ENCODE data around the gene DHRS13. TPM values are rescaled to one million over a fixed set of nuclear protein-coding genes. Genes with fewer than 3 reads are reported as not detected.
A peak's percentile ranks its signal among the peaks of the same experiment; 100 is the strongest.

DHRS13 gene
- polyA plus RNA-seq, 2 of the 4 experiments (the other 2 are of a cell fraction) = 4.8 to 7.0 TPM

DNA sequence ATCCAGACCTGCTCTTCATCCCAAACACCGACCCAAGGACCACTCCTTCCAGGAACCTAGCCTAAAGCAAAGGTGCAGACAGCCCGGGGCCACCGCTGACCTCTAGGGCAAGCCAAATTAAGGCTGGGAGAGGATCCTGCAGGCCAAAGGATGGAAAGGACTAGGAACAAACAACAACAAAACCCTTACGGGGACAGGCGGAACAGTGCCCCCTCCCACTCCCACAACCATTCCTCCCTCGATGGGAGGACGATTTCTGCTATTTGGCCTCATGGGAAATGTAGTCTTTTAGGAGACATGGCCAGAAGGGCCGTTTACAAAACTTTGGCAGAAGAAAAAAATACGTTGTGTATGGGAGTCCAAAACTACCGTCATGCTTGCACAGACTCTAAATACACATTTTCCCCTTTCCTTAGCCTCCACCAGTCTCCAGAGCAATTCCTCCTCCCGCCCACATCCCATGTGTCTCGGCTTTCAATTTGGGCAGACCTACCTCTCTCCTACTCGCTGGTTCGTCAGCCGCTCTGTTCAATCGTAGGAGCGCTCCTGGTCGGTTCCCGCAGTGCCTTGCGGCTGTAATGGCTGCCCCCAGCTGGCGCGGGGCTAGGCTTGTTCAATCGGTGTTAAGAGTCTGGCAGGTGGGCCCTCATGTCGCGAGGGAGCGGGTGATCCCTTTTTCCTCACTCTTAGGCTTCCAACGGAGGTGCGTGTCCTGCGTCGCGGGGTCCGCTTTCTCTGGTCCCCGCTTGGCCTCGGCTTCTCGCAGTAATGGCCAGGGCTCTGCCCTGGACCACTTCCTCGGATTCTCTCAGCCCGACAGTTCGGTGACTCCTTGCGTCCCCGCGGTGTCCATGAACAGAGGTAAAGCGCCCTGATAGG is 48.2 kb downstream of the DHRS13 start, which contains the start of gene ERAL1:
TSS of gene ERAL1 (plus strand) at position 560 of the 879 bp plus-strand sequence. CDS start at position 579, 19 bp downstream.
- FAIRE-seq = peak; percentile 97
- WGBS (ENCODE audit: missing lambda C conversion rate) = 3% methylated on average over 42 of the region's 42 CpGs
- POLR2A ChIA-PET = interaction anchor here (1.0 kb wide), 1 partner anchor 97 kb away, joined by 4 read pairs; the partner anchor contains the start of gene PHF12
- Histone ChIP-seq H3K9me3 (no peaks in the 10 kb centered on the region), H3K4me2 (peak within 1 kb of the TSS; percentile 94), H3K4me3 (peak within 1 kb of the TSS; percentile 63), H3K4me1 (peaks cover 11% of the 10 kb centered on the region; the same call in 2 of the 3 replicates), H3K27ac (peak within 1 kb of the TSS; percentile 84 to 88)
- CTCF ChIA-PET = interaction anchor here (2.8 kb wide), 1 partner anchor 91 kb away, joined by 19 read pairs; no protein-coding TSS in a partner anchor
- ATAC-seq = peak; percentile 100
- TF ChIP-seq SMC3 (IDR thresholded peaks at IDR 0.05) = no peak; the same call in 2 of the 3 replicates
- TF ChIP-seq, protein P1, sequence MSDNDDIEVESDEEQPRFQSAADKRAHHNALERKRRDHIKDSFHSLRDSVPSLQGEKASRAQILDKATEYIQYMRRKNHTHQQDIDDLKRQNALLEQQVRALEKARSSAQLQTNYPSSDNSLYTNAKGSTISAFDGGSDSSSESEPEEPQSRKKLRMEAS (IDR thresholded peaks at IDR 0.05) = peak; percentile 89
- peak; percentile 97 for TF ChIP-seq HDAC2 (IDR thresholded peaks at IDR 0.05)
- TF ChIP-seq JUN (IDR thresholded peaks at IDR 0.05) = peak; percentile 53 to 87; a peak in 4 of 5 replicates
- TF ChIP-seq RAD21 (conservative IDR thresholded peaks at IDR 0.05 in 1 of 2, IDR thresholded peaks at IDR 0.05 in 1 of 2) = 0 out of 5 replicates have a peak, but pooled peaks of 1 of the 2 experiments have one; percentile 17
- no peak for TF ChIP-seq NFE2L2 (conservative IDR thresholded peaks at IDR 0.05; ENCODE audit: low read length)
- no peak for TF ChIP-seq FOXS1 (CRISPR knock-in tag; IDR thresholded peaks at IDR 0.05)
- no peak for TF ChIP-seq RCOR1 (IDR thresholded peaks at IDR 0.05; ENCODE audit: low read depth, low read length)
- no peak for TF ChIP-seq MAZ (IDR thresholded peaks at IDR 0.05; ENCODE audit: borderline replicate concordance, low read depth, low read length)
- TF ChIP-seq KDM5A (IDR thresholded peaks at IDR 0.05) = peak; percentile 100
- no peak for TF ChIP-seq USF2 (IDR thresholded peaks at IDR 0.05)
- TF ChIP-seq FOSB (CRISPR knock-in tag; IDR thresholded peaks at IDR 0.05) = no peak
- TF ChIP-seq CEBPB (IDR thresholded peaks at IDR 0.05) = no peak
- TF ChIP-seq PHF8 (IDR thresholded peaks at IDR 0.05; ENCODE audit: borderline replicate concordance, low read depth) = peak; percentile 73; the same call in 1 of the 2 replicates
- no peak for TF ChIP-seq EHMT2 (IDR thresholded peaks at IDR 0.05; ENCODE audit: low read depth)
- TF ChIP-seq KDM1A (IDR thresholded peaks at IDR 0.05; ENCODE audit: low read depth) = no peak
- no peak for TF ChIP-seq HOXA7 (CRISPR knock-in tag; IDR thresholded peaks at IDR 0.05)
- TF ChIP-seq, protein P2, sequence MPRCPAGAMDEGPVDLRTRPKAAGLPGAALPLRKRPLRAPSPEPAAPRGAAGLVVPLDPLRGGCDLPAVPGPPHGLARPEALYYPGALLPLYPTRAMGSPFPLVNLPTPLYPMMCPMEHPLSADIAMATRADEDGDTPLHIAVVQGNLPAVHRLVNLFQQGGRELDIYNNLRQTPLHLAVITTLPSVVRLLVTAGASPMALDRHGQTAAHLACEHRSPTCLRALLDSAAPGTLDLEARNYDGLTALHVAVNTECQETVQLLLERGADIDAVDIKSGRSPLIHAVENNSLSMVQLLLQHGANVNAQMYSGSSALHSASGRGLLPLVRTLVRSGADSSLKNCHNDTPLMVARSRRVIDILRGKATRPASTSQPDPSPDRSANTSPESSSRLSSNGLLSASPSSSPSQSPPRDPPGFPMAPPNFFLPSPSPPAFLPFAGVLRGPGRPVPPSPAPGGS (IDR thresholded peaks at IDR 0.05) = peak; percentile 71; the same call in 2 of the 3 replicates
- peak; percentile 69; the same call in 1 of the 2 replicates for TF ChIP-seq MYC (IDR thresholded peaks at IDR 0.05; ENCODE audit: borderline replicate concordance, low read length)
- no peak for TF ChIP-seq ZC3H11A (IDR thresholded peaks at IDR 0.05)
- no peak for TF ChIP-seq PBX3 (IDR thresholded peaks at IDR 0.05)
- TF ChIP-seq POLR2A (IDR thresholded peaks at IDR 0.05; ENCODE audit: low read length) = peak; percentile 87
- TF ChIP-seq, protein P3, sequence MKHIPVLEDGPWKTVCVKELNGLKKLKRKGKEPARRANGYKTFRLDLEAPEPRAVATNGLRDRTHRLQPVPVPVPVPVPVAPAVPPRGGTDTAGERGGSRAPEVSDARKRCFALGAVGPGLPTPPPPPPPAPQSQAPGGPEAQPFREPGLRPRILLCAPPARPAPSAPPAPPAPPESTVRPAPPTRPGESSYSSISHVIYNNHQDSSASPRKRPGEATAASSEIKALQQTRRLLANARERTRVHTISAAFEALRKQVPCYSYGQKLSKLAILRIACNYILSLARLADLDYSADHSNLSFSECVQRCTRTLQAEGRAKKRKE (CRISPR knock-in tag; IDR thresholded peaks at IDR 0.05; ENCODE audit: low read depth) = no peak
- TF ChIP-seq REST (IDR thresholded peaks at IDR 0.05) = no peak
- TF ChIP-seq GATA3 (IDR thresholded peaks at IDR 0.05; ENCODE audit: borderline replicate concordance) = peak; percentile 33; the same call in 1 of the 2 replicates
- TF ChIP-seq MAFK (IDR thresholded peaks at IDR 0.05; ENCODE audit: partially characterized antibody) = no peak
- TF ChIP-seq, protein P4, sequence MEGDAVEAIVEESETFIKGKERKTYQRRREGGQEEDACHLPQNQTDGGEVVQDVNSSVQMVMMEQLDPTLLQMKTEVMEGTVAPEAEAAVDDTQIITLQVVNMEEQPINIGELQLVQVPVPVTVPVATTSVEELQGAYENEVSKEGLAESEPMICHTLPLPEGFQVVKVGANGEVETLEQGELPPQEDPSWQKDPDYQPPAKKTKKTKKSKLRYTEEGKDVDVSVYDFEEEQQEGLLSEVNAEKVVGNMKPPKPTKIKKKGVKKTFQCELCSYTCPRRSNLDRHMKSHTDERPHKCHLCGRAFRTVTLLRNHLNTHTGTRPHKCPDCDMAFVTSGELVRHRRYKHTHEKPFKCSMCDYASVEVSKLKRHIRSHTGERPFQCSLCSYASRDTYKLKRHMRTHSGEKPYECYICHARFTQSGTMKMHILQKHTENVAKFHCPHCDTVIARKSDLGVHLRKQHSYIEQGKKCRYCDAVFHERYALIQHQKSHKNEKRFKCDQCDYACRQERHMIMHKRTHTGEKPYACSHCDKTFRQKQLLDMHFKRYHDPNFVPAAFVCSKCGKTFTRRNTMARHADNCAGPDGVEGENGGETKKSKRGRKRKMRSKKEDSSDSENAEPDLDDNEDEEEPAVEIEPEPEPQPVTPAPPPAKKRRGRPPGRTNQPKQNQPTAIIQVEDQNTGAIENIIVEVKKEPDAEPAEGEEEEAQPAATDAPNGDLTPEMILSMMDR (IDR thresholded peaks at IDR 0.05) = no peak
- no peak for TF ChIP-seq HES2 (IDR thresholded peaks at IDR 0.05)
- peak; percentile 90 to 98 for DNase-seq (ENCODE audit: low read depth in 1 of 2, low spot score in 1 of 2)

All from A549 (cell line).